GM12892 (cell line): Measurements from ENCODE around the gene SNX15.

Source experiments
- POLR2A ChIP-seq: IDR thresholded peaks from 2 replicates; pipeline ENCODE4 v1.6.1; 2011; ENCODE audit warnings: low read depth, low read length, control low read depth
- POLR2AphosphoS5 ChIP-seq: IDR thresholded peaks from 2 replicates; pipeline ENCODE4 v1.6.1; 2011; ENCODE audit warnings: low read depth, low read length, control low read depth
- TAF1 ChIP-seq: IDR thresholded peaks from 2 replicates; pipeline ENCODE4 v1.6.1; 2011; ENCODE audit warnings: low read depth, mild to moderate bottlenecking, control low read depth, low read length, borderline replicate concordance

DNA sequence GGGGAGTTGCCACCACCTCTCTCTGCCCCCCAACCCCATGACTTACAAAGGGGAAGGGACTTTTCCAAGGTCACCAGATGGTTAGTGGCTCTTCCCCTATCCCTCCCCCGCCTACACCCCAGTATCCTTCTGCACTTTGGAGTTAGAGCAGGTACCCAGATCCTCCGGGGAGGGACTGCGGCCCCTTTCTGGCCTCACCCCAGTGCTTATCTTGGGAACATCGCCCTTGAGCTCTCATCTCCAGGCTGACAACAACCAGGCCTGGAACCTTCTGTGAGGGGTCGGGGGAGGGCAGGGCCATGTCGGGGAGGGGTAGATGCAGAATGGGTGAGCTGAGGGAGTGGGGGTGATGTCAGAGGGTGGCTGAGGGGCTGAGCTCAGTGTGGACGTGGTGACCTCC is 38.6 kb downstream of the SNX15 start:
- TF ChIP-seq POLR2A, result no peak
- no peak for TF ChIP-seq POLR2AphosphoS5
- TF ChIP-seq TAF1, result no peak
